SK-N-SH treated with all-trans-retinoic acid at 6 μM for 48 hours (cell line): ENCODE data around the gene MAGEB10.

Source experiments
- ARNTL ChIP-seq: fragments of 450-650 bp; formaldehyde crosslinking; IDR thresholded peaks from 2 replicates; pipeline ENCODE4 v1.5.0; 2020; ENCODE audit warnings: low read depth, mild to moderate bottlenecking, moderate library complexity, borderline replicate concordance
- BACH2 ChIP-seq: fragments of 250-450 bp; sonication (Bioruptor Pico); IDR thresholded peaks from 2 replicates; pipeline ENCODE4 v1.9.0; 2021; ENCODE audit warnings: mild to moderate bottlenecking, borderline replicate concordance
- CREB5 ChIP-seq: fragments of 250-450 bp; sonication (Bioruptor Pico); IDR thresholded peaks from 2 replicates; pipeline ENCODE4 v1.5.1; 2020; ENCODE audit warnings: low read depth, mild to moderate bottlenecking, moderate library complexity
- CSRNP3 ChIP-seq: fragments of 250-450 bp; sonication (Bioruptor Pico); IDR thresholded peaks from 2 replicates; pipeline ENCODE4 v1.5.1; 2021; ENCODE audit warnings: mild to moderate bottlenecking, moderate library complexity
- ISL1 ChIP-seq: fragments of 250-450 bp; sonication (Bioruptor Pico); IDR thresholded peaks from 2 replicates; pipeline ENCODE4 v2.1.2; 2022; ENCODE audit warnings: mild to moderate bottlenecking, moderate library complexity
- PATZ1 ChIP-seq: fragments of 250-450 bp; sonication (Bioruptor Pico); IDR thresholded peaks from 2 replicates; pipeline ENCODE4 v1.8.0; 2020; ENCODE audit warnings: mild to moderate bottlenecking, moderate library complexity, borderline replicate concordance
- POU6F1 ChIP-seq: fragments of 250-450 bp; sonication (Bioruptor Pico); IDR thresholded peaks from 2 replicates; pipeline ENCODE4 v1.8.0; 2021; ENCODE audit warnings: low read depth, mild to moderate bottlenecking, moderate library complexity, borderline replicate concordance
- PPARA ChIP-seq: fragments of 250-450 bp; sonication (Bioruptor Pico); IDR thresholded peaks from 2 replicates; pipeline ENCODE4 v1.5.0; 2020; ENCODE audit warnings: mild to moderate bottlenecking, borderline replicate concordance
- RARB ChIP-seq: fragments of 250-450 bp; sonication (Bioruptor Pico); IDR thresholded peaks from 2 replicates; pipeline ENCODE4 v1.8.0; 2021; ENCODE audit warnings: mild to moderate bottlenecking, moderate library complexity
- SNAI2 ChIP-seq: fragments of 250-450 bp; sonication (Bioruptor Pico); IDR thresholded peaks from 2 replicates; pipeline ENCODE4 v1.5.0; 2020; ENCODE audit warnings: mild to moderate bottlenecking, moderate library complexity
- TCF4 ChIP-seq: fragments of 250-450 bp; sonication (Bioruptor Pico); IDR thresholded peaks from 2 replicates; pipeline ENCODE4 v1.8.0; 2021; ENCODE audit warnings: mild to moderate bottlenecking, moderate library complexity, borderline replicate concordance
- TOX ChIP-seq: fragments of 250-450 bp; sonication (Bioruptor Pico); IDR thresholded peaks from 2 replicates; pipeline ENCODE4 v1.8.0; 2021; ENCODE audit warnings: mild to moderate bottlenecking, moderate library complexity, borderline replicate concordance
- ZC3H10 ChIP-seq: fragments of 250-450 bp; sonication (Bioruptor Pico); IDR thresholded peaks from 2 replicates; pipeline ENCODE4 v1.5.1; 2021; ENCODE audit warnings: mild to moderate bottlenecking, moderate library complexity
- ZFP30 ChIP-seq: fragments of 450-650 bp; formaldehyde crosslinking; IDR thresholded peaks from 2 replicates; pipeline ENCODE4 v1.5.0; 2022; ENCODE audit warnings: mild to moderate bottlenecking, moderate library complexity

GRCh38 chrX:27808226-27808625 is 436 bp downstream of the MAGEB10 start:
- TF ChIP-seq CSRNP3 (CRISPR knock-in tag) (no peak), TCF4 (no peak), ARNTL (CRISPR knock-in tag) (no peak), TOX (no peak), PATZ1 (CRISPR knock-in tag) (no peak), CREB5 (CRISPR knock-in tag) (no peak), POU6F1 (CRISPR knock-in tag) (no peak), PPARA (no peak), SNAI2 (CRISPR knock-in tag) (no peak), BACH2 (no peak), RARB (CRISPR knock-in tag) (no peak), ZC3H10 (CRISPR knock-in tag) (no peak), ZFP30 (CRISPR knock-in tag) (no peak), ISL1 (CRISPR knock-in tag) (no peak)
